ENCODE data around the gene WFDC10B.
"Not testable (repeated sequence)": the region's sequence is repeated elsewhere in the genome, so short reads cannot be mapped to it uniquely, and the experiment has no call there.

DNA sequence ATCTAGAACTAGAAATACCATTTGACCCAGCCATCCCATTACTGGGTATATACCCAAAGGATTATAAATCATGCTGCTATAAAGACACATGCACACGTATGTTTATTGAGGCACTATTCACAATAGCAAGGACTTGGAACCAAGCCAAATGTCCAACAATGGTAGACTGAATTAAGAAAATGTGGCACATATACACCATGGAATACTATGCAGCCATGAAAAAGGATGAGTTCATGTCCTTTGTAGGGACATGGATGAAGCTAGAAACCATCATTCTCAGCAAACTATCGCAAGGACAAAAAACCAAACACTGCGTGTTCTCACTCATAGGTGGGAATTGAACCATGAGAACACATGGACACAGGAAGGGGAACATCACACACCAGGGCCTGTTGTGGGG lies 47.8 kb downstream of the WFDC10B start:
- TF ChIP-seq TAF1 (conservative IDR thresholded peaks at IDR 0.05): not testable (repeated sequence)
- TF ChIP-seq, protein P1, sequence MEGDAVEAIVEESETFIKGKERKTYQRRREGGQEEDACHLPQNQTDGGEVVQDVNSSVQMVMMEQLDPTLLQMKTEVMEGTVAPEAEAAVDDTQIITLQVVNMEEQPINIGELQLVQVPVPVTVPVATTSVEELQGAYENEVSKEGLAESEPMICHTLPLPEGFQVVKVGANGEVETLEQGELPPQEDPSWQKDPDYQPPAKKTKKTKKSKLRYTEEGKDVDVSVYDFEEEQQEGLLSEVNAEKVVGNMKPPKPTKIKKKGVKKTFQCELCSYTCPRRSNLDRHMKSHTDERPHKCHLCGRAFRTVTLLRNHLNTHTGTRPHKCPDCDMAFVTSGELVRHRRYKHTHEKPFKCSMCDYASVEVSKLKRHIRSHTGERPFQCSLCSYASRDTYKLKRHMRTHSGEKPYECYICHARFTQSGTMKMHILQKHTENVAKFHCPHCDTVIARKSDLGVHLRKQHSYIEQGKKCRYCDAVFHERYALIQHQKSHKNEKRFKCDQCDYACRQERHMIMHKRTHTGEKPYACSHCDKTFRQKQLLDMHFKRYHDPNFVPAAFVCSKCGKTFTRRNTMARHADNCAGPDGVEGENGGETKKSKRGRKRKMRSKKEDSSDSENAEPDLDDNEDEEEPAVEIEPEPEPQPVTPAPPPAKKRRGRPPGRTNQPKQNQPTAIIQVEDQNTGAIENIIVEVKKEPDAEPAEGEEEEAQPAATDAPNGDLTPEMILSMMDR (IDR thresholded peaks at IDR 0.05; ENCODE audit: low read depth, low read length, missing input control): not testable (repeated sequence)
